Breast epithelium (tissue), 4 donors: ENCODE measurements around the gene SEPHS1. TPM values are rescaled to one million over a fixed set of nuclear protein-coding genes. Genes with fewer than 3 reads are reported as not detected.

Experiments
- DNase-seq, 2 donors: peaks; one replicate each; pipeline ENCODE4 v3.0.0-alpha.2; 2019; ENCODE audit warnings: low spot score in 2 of 2
- H3K27ac ChIP-seq, 2 donors: fragments of 200-600 bp; sonication (generic) in 1 of 2; one replicate each; pipeline ENCODE4 v1.5.1; 2016 to 2019; ENCODE audit warnings: mild to moderate bottlenecking in 1 of 2
- H3K27me3 ChIP-seq, 2 donors: fragments of 200-600 bp; sonication (generic) in 1 of 2; one replicate each; pipeline versions ENCODE4 v1.5.1 to v1.6.0; 2017 to 2019; ENCODE audit warnings: control low read depth in 1 of 2, mild to moderate bottlenecking in 1 of 2
- H3K36me3 ChIP-seq: fragments of 200-600 bp; one replicate; pipeline ENCODE4 v1.5.1; 2019
- H3K4me1 ChIP-seq, 2 donors: fragments of 200-600 bp; sonication (generic); one replicate each; pipeline ENCODE4 v1.5.1; 2016 to 2019; ENCODE audit warnings: control low read depth in 1 of 2
- H3K4me3 ChIP-seq, 3 donors: fragments of 200-600 bp; sonication (generic); 1 replicate in 2 of 3; 2 replicates in 1 of 3; pipeline ENCODE4 v1.5.1; 2016 to 2019; ENCODE audit warnings: mild to moderate bottlenecking in 3 of 3, moderate library complexity in 2 of 3
- H3K9me3 ChIP-seq, 2 donors: fragments of 200-600 bp; sonication (generic) in 1 of 2; one replicate each; pipeline ENCODE4 v1.5.1; 2016 to 2019; ENCODE audit warnings: control low read depth in 1 of 2
- CTCF ChIP-seq, 3 donors: fragments of 450-650 bp; IDR thresholded peaks; one replicate each; pipeline ENCODE4 v1.5.1; 2016 to 2017; ENCODE audit warnings: antibody characterized with exemption in 3 of 3, mild to moderate bottlenecking in 3 of 3, moderate library complexity in 3 of 3
- POLR2A ChIP-seq: fragments of 450-650 bp; IDR thresholded peaks from one replicate; pipeline ENCODE4 v1.6.1; 2016; ENCODE audit warnings: antibody characterized with exemption, mild to moderate bottlenecking, moderate library complexity
- POLR2AphosphoS5 ChIP-seq, 3 donors: sonication (generic); formaldehyde crosslinking; IDR thresholded peaks; one replicate each; pipeline ENCODE4 v1.6.1; 2017; ENCODE audit warnings: antibody characterized with exemption in 3 of 3
- intact Hi-C: fragments of 100-400 bp; cut with DNase I; formaldehyde crosslinking; loops from one replicate; pipeline ENCODE4 v1.15.1; 2023; ENCODE audit warnings: low total_unique reads
- total RNA-seq, 3 donors: library from RNA; depleted of rRNA; stranded (reverse); fragments of >200 nt; gene quantifications; one replicate each; pipeline ENCODE4 v1.1.0, GENCODE V29; 2016

The SEPHS1 gene
- total RNA-seq, 3 donors from 2014 or later: 33.9 to 53.3 (median 43.6) TPM

- TF ChIP-seq POLR2A (no peak), CTCF (IDR thresholded peaks at IDR 0.05) (no peak), POLR2AphosphoS5 (IDR thresholded peaks at IDR 0.05) (no peak)
- H3K4me3 ChIP-seq: no peak overlapping the region
- intact Hi-C loops: no loop called here
- DNase-seq: no peak
- no peaks in the 10 kb centered on the region for H3K36me3 ChIP-seq
- no peak overlapping the region for H3K27ac ChIP-seq
- H3K9me3 ChIP-seq: no peaks in the 10 kb centered on the region
- H3K4me1 ChIP-seq: no peaks in the 10 kb centered on the region
- no peaks in the 10 kb centered on the region for H3K27me3 ChIP-seq
Measured at GRCh38 chr10:13373644-13374043, 25.6 kb upstream of the SEPHS1 start.

DNA sequence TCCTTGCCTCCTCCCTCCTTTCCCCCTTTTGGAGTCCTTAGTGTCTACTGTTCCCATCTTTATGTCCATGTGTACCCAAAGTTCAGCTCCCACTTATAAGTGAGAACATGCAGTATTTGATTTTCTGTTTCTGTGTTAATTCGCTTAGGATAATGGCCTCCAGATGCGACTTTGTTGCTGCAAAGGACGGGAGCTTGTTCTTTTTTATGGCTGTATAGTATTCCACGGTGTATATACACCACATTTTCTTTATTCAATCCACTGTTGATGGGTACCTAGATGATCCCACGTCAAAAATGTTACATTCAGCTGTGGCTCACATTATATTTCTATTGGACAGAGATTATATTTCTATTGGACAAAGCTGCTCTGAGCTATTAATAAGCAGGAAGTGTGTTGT is 24.4 kb upstream of the SEPHS1 start:
- no peak for TF ChIP-seq CTCF (IDR thresholded peaks at IDR 0.05)
- TF ChIP-seq POLR2A: no peak
- Histone ChIP-seq H3K27ac (no peak overlapping the region), H3K4me1 (no peaks in the 10 kb centered on the region), H3K27me3 (no peaks in the 10 kb centered on the region), H3K36me3 (no peaks in the 10 kb centered on the region), H3K4me3 (no peak overlapping the region), H3K9me3 (no peaks in the 10 kb centered on the region)
- intact Hi-C loops: no loop called here
- DNase-seq: no peak

- Histone ChIP-seq H3K4me3 (no peak overlapping the region), H3K36me3 (no peaks in the 10 kb centered on the region), H3K4me1 (no peaks in the 10 kb centered on the region), H3K9me3 (no peaks in the 10 kb centered on the region), H3K27me3 (no peaks in the 10 kb centered on the region), H3K27ac (no peak overlapping the region)
- TF ChIP-seq POLR2AphosphoS5 (IDR thresholded peaks at IDR 0.05): no peak
- TF ChIP-seq CTCF (IDR thresholded peaks at IDR 0.05): peak; percentile 84 to 93 (median 85)
- peak; percentile 43 to 65 for DNase-seq
- intact Hi-C loops: no loop called here
Measured at GRCh38 chr10:13371897-13372470, 23.9 kb upstream of the SEPHS1 start.

DNA sequence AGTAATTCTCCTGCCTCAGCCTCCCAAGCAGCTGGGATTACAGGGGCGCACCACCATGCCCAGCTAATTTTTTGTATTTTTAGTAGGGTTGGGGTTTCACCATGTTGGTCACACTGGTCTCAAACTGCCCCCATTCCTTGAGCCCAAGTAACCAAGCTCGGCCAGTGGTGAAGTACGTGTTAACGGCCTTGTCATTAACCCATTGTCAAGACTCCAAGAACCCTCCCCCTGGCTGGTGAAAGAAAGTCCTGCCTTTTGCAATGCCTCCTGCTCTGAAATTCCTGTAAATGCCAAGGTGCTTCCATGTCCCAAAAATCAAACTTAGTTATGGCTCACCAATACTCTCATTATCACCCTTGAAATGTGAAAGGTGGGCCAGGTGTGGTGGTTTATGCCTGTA is 18.8 kb upstream of the SEPHS1 start:
- no peak overlapping the region for H3K27ac ChIP-seq
- H3K4me1 ChIP-seq: no peaks in the 10 kb centered on the region
- no peaks in the 10 kb centered on the region for H3K27me3 ChIP-seq
- intact Hi-C loops: no loop called here
- no peaks in the 10 kb centered on the region for H3K9me3 ChIP-seq
- no peaks in the 10 kb centered on the region for H3K36me3 ChIP-seq
- no peak overlapping the region for H3K4me3 ChIP-seq
- DNase-seq: no peak
- TF ChIP-seq POLR2AphosphoS5 (IDR thresholded peaks at IDR 0.05): no peak
- no peak for TF ChIP-seq POLR2A
- TF ChIP-seq CTCF (IDR thresholded peaks at IDR 0.05): no peak

- Histone ChIP-seq H3K27ac (no peak overlapping the region), H3K27me3 (no peaks in the 10 kb centered on the region), H3K36me3 (no peaks in the 10 kb centered on the region), H3K4me3 (no peak overlapping the region), H3K9me3 (no peaks in the 10 kb centered on the region), H3K4me1 (no peaks in the 10 kb centered on the region)
- TF ChIP-seq POLR2A: no peak
- no peak for TF ChIP-seq POLR2AphosphoS5 (IDR thresholded peaks at IDR 0.05)
- TF ChIP-seq CTCF (IDR thresholded peaks at IDR 0.05): no peak
- intact Hi-C loops: no loop called here
- DNase-seq: no peak
Measured at GRCh38 chr10:13365831-13366230, 17.7 kb upstream of the SEPHS1 start.
